ENCODE data around the gene GJC2.

DNA sequence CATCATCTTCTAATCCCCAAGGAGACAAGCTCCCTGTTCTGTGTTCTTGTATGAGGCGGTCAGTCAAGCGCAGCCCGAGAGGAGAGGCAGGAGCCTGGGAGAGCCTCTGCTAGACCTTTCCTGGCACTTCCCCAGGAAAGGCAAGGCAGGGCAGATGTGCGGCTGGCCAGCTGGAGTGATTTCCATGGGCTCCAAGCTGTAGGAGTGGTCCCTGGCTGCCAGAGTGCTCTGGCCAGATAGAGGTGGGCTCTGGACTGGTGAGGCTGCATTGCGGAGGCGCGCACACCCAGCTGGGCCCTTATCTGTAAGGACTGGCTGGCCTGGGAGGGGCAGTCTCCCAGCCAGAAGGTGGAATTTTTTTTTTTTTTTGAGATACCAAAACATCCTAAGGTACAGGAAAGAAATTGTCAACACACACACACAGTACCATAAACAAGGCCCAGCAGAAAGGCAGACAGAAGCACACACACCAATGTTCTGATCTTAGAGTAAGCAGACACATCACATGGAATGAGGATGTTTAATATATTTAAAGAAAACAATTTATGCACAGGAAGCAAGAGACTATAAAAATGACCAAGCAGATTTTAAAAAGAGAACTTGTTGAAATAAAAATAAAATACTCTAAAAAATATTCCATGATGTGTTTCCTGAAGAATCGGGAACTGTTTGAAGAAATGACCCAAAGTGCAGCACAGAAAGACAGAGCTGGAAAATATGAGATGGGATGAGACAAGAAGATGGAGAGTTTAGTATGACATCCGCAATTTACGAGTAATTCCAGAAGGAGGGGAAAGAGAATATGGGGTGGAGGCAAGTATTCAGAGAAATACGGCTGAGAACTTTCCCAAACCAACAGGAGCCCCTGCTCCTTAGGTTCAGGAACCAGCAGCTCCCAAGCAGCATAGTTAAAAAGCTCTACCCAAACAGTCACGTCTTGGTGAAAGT is 29.3 kb downstream of the GJC2 start:
- no peak for TF ChIP-seq CTCF (IDR thresholded peaks at IDR 0.05)
- TF ChIP-seq EP300 (IDR thresholded peaks at IDR 0.05) = peak in 2 of 4 donors; percentile 37 to 61

Data from upper lobe of left lung (tissue), 4 donors.